HT-29 (cell line): ENCODE measurements around the gene EEFSEC. TPM values are rescaled to one million over a fixed set of nuclear protein-coding genes. Genes with fewer than 3 reads are reported as not detected.

Experiments used
- DNase-seq: peaks from one replicate; pipeline ENCODE4 v3.0.0-alpha.2; 2015; ENCODE audit warnings: low spot score
- total RNA-seq: library from RNA; depleted of rRNA; stranded (reverse); fragments of >200 nt; shearing (Covaris generic); gene quantifications from 2 replicates; pipeline ENCODE4 v1.2.3, GENCODE V29; 2014

The EEFSEC gene
- total RNA-seq, 1 experiment from 2014 or later: 22.0 TPM

- no peak for DNase-seq
These were observed 88.5 kb downstream of the EEFSEC start for GRCh38 chr3:128241741-128242140.

GRCh38 chr3:128242818-128243601 is 89.7 kb downstream of the EEFSEC start:
- DNase-seq: no peak

GRCh38 chr3:128243602-128244504 is 90.6 kb downstream of the EEFSEC start:
- DNase-seq: no peak

GRCh38 chr3:128245460-128245859 is 92.2 kb downstream of the EEFSEC start:
- DNase-seq: no peak

- no peak for DNase-seq
These were observed 94.6 kb downstream of the EEFSEC start for GRCh38 chr3:128247666-128248409.

GRCh38 chr3:128252083-128252482 is 98.8 kb downstream of the EEFSEC start:
- DNase-seq: no peak

- no peak for DNase-seq
These were observed 99.9 kb downstream of the EEFSEC start for GRCh38 chr3:128253150-128253549.

GRCh38 chr3:128254066-128254590 is 100.8 kb downstream of the EEFSEC start:
- no peak for DNase-seq

GRCh38 chr3:128254967-128255366 is 101.7 kb downstream of the EEFSEC start:
- no peak for DNase-seq

- DNase-seq: no peak
These were observed 102.8 kb downstream of the EEFSEC start for GRCh38 chr3:128256131-128256530.

- DNase-seq: no peak
These were observed 104.4 kb downstream of the EEFSEC start for GRCh38 chr3:128257632-128258031.

- DNase-seq: no peak
These were observed 107.0 kb downstream of the EEFSEC start for GRCh38 chr3:128260275-128260674.

- no peak for DNase-seq
These were observed 109.2 kb downstream of the EEFSEC start for GRCh38 chr3:128262457-128262856.

GRCh38 chr3:128263118-128263517 is 109.8 kb downstream of the EEFSEC start:
- DNase-seq: no peak

GRCh38 chr3:128263946-128264345 is 110.7 kb downstream of the EEFSEC start:
- DNase-seq: no peak

- no peak for DNase-seq
These were observed 113.2 kb downstream of the EEFSEC start for GRCh38 chr3:128266453-128266852.

- peak; percentile 5 for DNase-seq
These were observed 114.3 kb downstream of the EEFSEC start for GRCh38 chr3:128267541-128267940.

- DNase-seq: no peak
These were observed 115.9 kb downstream of the EEFSEC start for GRCh38 chr3:128269006-128269775.

- no peak for DNase-seq
These were observed 116.5 kb downstream of the EEFSEC start for GRCh38 chr3:128269796-128270195.

GRCh38 chr3:128270559-128271492 is 117.5 kb downstream of the EEFSEC start:
- no peak for DNase-seq
